Sigmoid colon (tissue), 7 donors: ENCODE results near the gene PDLIM1. TPM values are rescaled to one million over a fixed set of nuclear protein-coding genes. Genes with fewer than 3 reads are reported as not detected.

Experiments
- DNase-seq: peaks from one replicate; pipeline ENCODE4 v3.0.0-alpha.2; 2019
- H3K27ac ChIP-seq, 4 donors: fragments of 200-600 bp; sonication (generic); one replicate each; pipeline ENCODE4 v1.5.1; 2016 to 2019; ENCODE audit warnings: mild to moderate bottlenecking in 1 of 4
- H3K27me3 ChIP-seq, 3 donors: fragments of 200-600 bp; sonication (generic); one replicate each; pipeline ENCODE4 v1.5.1; 2019; ENCODE audit warnings: mild to moderate bottlenecking in 1 of 3
- H3K36me3 ChIP-seq, 4 donors: fragments of 200-600 bp; sonication (generic); one replicate each; pipeline ENCODE4 v1.5.1; 2016 to 2019
- H3K4me1 ChIP-seq, 4 donors: fragments of 200-600 bp; sonication (generic); one replicate each; pipeline ENCODE4 v1.5.1; 2017 to 2019
- H3K4me3 ChIP-seq, 4 donors: fragments of 200-600 bp; sonication (generic); one replicate each; pipeline ENCODE4 v1.5.1; 2017 to 2019; ENCODE audit warnings: mild to moderate bottlenecking in 2 of 4, moderate library complexity in 1 of 4
- H3K9me3 ChIP-seq, 4 donors: fragments of 200-600 bp in 3 of 4; sonication (generic) in 3 of 4; one replicate each; pipeline versions ENCODE4 v1.5.1 to v1.6.1; 2013 to 2019
- EP300 ChIP-seq, 4 donors: sonication (generic); formaldehyde crosslinking; IDR thresholded peaks; one replicate each; pipeline ENCODE4 v1.6.1; 2017; ENCODE audit warnings: antibody characterized with exemption in 4 of 4
- POLR2A ChIP-seq, 2 donors: fragments of 450-650 bp; IDR thresholded peaks; one replicate each; pipeline ENCODE4 v1.6.1; 2016; ENCODE audit warnings: antibody characterized with exemption in 2 of 2, mild to moderate bottlenecking in 2 of 2, moderate library complexity in 2 of 2
- POLR2AphosphoS5 ChIP-seq, 4 donors: sonication (generic); formaldehyde crosslinking; IDR thresholded peaks; one replicate each; pipeline ENCODE4 v1.6.1; 2017; ENCODE audit warnings: antibody characterized with exemption in 4 of 4
- WGBS, 2 donors: extraction: QIAGEN DNeasy Blood & Tissue Kit; methylation state at CpG; one replicate each; pipeline ENCODE4 v1.1.7; 2013; 5-methylcytosine and 5-hydroxymethylcytosine counted together
- intact Hi-C: fragments of 100-400 bp; cut with DNase I; formaldehyde crosslinking; loops from one replicate; pipeline ENCODE4 v1.15.1; 2023
- polyA plus RNA-seq, 3 donors: library from polyadenylated mRNA; stranded (reverse); fragments of 200-250 nt; gene quantifications; one replicate each; pipeline ENCODE4 v1.2.3, GENCODE V29; 2013
- total RNA-seq, 4 donors: library from RNA; depleted of rRNA; stranded (reverse); fragments of >200 nt; gene quantifications; one replicate each; pipeline ENCODE4 v1.1.0, GENCODE V29; 2016
- TF ChIP-seq, protein P1 (sequence below), 4 experiments: fragments of 450-650 bp in 3 of 4; fragments of 200-600 bp in 1 of 4; IDR thresholded peaks; one replicate each; pipeline ENCODE4 v1.5.1; 2016 to 2019; ENCODE audit warnings: antibody characterized with exemption in 4 of 4, mild to moderate bottlenecking in 3 of 4, moderate library complexity in 2 of 4
- donor health status: healthy with polysubstance abuse.
- donor health status: Bipolar disorder and iron deficiency.
- donor health status: healthy.

The PDLIM1 gene
- total RNA-seq = 10 to 100 TPM; 27.8 to 75.3 (median 43.9) TPM
- polyA plus RNA-seq = 100 to 1,000 TPM; 197 to 488 (median 377) TPM

GRCh38 chr10:95290461-95291364 is at the start of gene PDLIM1:
TSS of gene PDLIM1 (minus strand) at chr10:95291003. CDS start at chr10:95290915, 88 bp downstream.
- peaks cover 0 to 50% (median 9%) of the 10 kb centered on the region in 4 donors for H3K4me1 ChIP-seq
- DNase-seq = peak; percentile 82
- TF ChIP-seq, protein P1, sequence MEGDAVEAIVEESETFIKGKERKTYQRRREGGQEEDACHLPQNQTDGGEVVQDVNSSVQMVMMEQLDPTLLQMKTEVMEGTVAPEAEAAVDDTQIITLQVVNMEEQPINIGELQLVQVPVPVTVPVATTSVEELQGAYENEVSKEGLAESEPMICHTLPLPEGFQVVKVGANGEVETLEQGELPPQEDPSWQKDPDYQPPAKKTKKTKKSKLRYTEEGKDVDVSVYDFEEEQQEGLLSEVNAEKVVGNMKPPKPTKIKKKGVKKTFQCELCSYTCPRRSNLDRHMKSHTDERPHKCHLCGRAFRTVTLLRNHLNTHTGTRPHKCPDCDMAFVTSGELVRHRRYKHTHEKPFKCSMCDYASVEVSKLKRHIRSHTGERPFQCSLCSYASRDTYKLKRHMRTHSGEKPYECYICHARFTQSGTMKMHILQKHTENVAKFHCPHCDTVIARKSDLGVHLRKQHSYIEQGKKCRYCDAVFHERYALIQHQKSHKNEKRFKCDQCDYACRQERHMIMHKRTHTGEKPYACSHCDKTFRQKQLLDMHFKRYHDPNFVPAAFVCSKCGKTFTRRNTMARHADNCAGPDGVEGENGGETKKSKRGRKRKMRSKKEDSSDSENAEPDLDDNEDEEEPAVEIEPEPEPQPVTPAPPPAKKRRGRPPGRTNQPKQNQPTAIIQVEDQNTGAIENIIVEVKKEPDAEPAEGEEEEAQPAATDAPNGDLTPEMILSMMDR (IDR thresholded peaks at IDR 0.05) = peak in 2 of 4 experiments; percentile 18 to 32
- TF ChIP-seq EP300 (IDR thresholded peaks at IDR 0.05) (no peak), POLR2AphosphoS5 (IDR thresholded peaks at IDR 0.05) (peak; percentile 71 to 86 (median 80)), POLR2A (IDR thresholded peaks at IDR 0.05) (peak in 1 of 2 donors; percentile 56)
- intact Hi-C loops = loop anchor here (5.0 kb wide), 1 partner anchor 43 kb away; no protein-coding TSS in a partner anchor
- H3K36me3 ChIP-seq = no peaks in the 10 kb centered on the region
- peaks cover 0 to 23% (median 5%) of the 10 kb centered on the region in 3 donors for H3K27me3 ChIP-seq
- H3K9me3 ChIP-seq = no peaks in the 10 kb centered on the region
- H3K27ac ChIP-seq = peak within 1 kb of the TSS; percentile 68 to 81 (median 75)
- peak within 1 kb of the TSS; percentile 68 to 86 (median 70) for H3K4me3 ChIP-seq
- 1% methylated on average over 119 of the region's 119 CpGs for WGBS, 2 donors

DNA sequence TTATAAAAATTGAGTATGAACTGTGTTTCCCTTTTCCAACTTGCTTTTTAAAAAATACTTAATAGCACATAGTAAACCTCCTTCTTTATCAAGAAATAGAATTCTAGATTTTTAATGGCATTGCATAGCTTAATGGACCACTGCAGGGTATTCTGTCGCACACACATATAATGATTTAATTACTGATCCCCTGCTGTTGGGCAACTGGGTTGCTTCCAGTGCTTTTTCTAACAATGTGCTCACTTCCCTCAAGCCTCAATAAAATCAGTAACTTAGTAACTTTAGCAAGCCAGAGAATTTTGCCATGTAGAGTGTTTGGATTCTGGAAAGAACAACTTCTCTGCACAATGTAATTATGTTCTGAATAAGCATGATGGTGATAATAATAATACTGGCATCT is 49.1 kb upstream of the PDLIM1 start:
- TF ChIP-seq POLR2AphosphoS5 (IDR thresholded peaks at IDR 0.05) (no peak), POLR2A (IDR thresholded peaks at IDR 0.05) (no peak), EP300 (IDR thresholded peaks at IDR 0.05) (no peak)
- TF ChIP-seq, protein P1 (IDR thresholded peaks at IDR 0.05) = no peak
- Histone ChIP-seq H3K27me3 (no peaks in the 10 kb centered on the region), H3K4me1 (peaks cover 0 to 66% (median 46%) of the 10 kb centered on the region in 4 donors), H3K36me3 (peaks cover 35 to 100% (median 74%) of the 10 kb centered on the region in 4 donors), H3K27ac (peak overlapping the region in 3 of 4 donors; percentile 4 to 27 (median 17)), H3K4me3 (no peak overlapping the region), H3K9me3 (no peaks in the 10 kb centered on the region)
- intact Hi-C loops = no loop called here
- 95 to 99% methylated on average over 1 of the region's 1 CpG for WGBS, 2 donors
- DNase-seq = no peak

DNA sequence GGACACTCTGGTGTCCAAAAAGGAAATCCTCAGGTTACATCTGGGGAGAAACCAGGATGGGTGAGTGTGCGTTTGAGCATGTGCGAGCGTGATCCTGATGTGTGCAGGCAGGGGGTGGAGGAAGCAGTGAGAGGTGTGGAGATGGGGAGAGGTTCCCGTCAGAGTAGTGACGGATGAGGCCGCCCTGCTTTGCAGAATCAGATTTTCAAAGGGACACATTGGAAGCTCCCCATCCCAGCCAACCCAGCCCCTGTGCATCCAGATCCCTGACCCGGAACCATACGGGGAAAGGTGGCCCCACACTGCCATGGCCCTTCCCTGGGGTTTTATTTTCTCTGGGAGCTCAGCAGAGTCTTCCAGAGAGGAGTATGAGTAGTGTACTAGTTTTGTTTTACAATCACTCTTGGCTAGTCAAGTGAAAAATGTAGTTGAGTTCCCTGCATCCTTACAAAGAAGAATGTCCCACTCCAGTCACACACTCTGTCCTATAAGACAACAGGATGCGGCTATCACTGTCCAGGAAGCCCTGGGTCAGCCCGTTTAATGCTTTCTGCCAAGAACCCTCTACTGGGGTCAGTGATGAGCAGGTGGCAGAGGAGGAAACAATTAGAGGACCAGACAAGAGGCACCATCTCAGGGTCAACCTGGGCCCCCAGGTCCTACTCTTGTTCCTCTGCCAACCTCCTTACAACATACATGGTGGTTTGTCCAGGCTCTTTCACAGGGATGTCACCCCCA is 46.8 kb upstream of the PDLIM1 start:
- Histone ChIP-seq H3K4me1 (peaks cover 0 to 79% (median 55%) of the 10 kb centered on the region in 4 donors), H3K4me3 (no peak overlapping the region), H3K27me3 (no peaks in the 10 kb centered on the region), H3K27ac (peak overlapping the region; percentile 26 to 90 (median 81)), H3K36me3 (peaks cover 39 to 100% (median 75%) of the 10 kb centered on the region in 4 donors), H3K9me3 (no peaks in the 10 kb centered on the region)
- no peak for DNase-seq
- TF ChIP-seq EP300 (IDR thresholded peaks at IDR 0.05) = no peak
- TF ChIP-seq, protein P1 (IDR thresholded peaks at IDR 0.05) = no peak
- no peak for TF ChIP-seq POLR2AphosphoS5 (IDR thresholded peaks at IDR 0.05)
- TF ChIP-seq POLR2A (IDR thresholded peaks at IDR 0.05) = no peak
- intact Hi-C loops = no loop called here
- 92% methylated on average over 10 of the region's 10 CpGs for WGBS, 2 donors

GRCh38 chr10:95336702-95337101 is 45.9 kb upstream of the PDLIM1 start:
- Histone ChIP-seq H3K9me3 (no peaks in the 10 kb centered on the region), H3K27ac (peak overlapping the region; percentile 77 to 90 (median 87)), H3K4me3 (no peak overlapping the region), H3K36me3 (peaks cover 46 to 100% (median 78%) of the 10 kb centered on the region in 4 donors), H3K27me3 (no peaks in the 10 kb centered on the region), H3K4me1 (peaks cover 0 to 77% (median 51%) of the 10 kb centered on the region in 4 donors)
- DNase-seq = no peak
- intact Hi-C loops = no loop called here
- WGBS, 2 donors = 96 to 97% methylated on average over 9 of the region's 9 CpGs
- TF ChIP-seq EP300 (IDR thresholded peaks at IDR 0.05) = no peak
- TF ChIP-seq POLR2A (IDR thresholded peaks at IDR 0.05) = no peak
- TF ChIP-seq POLR2AphosphoS5 (IDR thresholded peaks at IDR 0.05) = no peak
- TF ChIP-seq, protein P1 (IDR thresholded peaks at IDR 0.05) = no peak
